SK-N-MC (cell line): Measurements from ENCODE around the gene ZDHHC11.

Experiments used
- EZH2 ChIP-seq: fragments of 200-600 bp; sonication (generic); IDR thresholded peaks from one replicate; pipeline ENCODE4 v1.6.1; 2017; ENCODE audit warnings: antibody characterized with exemption
- FOXP2 ChIP-seq: optimal IDR thresholded peaks from 2 replicates; pipeline ENCODE3; 2011; ENCODE audit warnings: mild to moderate bottlenecking, moderate library complexity; ENCODE audit not compliant: insufficient read depth; ENCODE audit errors: extremely low read length, control extremely low read depth
- POLR2AphosphoS5 ChIP-seq: IDR thresholded peaks from 2 replicates; pipeline ENCODE4 v1.6.1; 2012; ENCODE audit warnings: mild to moderate bottlenecking, low read depth, low read length, borderline replicate concordance

DNA sequence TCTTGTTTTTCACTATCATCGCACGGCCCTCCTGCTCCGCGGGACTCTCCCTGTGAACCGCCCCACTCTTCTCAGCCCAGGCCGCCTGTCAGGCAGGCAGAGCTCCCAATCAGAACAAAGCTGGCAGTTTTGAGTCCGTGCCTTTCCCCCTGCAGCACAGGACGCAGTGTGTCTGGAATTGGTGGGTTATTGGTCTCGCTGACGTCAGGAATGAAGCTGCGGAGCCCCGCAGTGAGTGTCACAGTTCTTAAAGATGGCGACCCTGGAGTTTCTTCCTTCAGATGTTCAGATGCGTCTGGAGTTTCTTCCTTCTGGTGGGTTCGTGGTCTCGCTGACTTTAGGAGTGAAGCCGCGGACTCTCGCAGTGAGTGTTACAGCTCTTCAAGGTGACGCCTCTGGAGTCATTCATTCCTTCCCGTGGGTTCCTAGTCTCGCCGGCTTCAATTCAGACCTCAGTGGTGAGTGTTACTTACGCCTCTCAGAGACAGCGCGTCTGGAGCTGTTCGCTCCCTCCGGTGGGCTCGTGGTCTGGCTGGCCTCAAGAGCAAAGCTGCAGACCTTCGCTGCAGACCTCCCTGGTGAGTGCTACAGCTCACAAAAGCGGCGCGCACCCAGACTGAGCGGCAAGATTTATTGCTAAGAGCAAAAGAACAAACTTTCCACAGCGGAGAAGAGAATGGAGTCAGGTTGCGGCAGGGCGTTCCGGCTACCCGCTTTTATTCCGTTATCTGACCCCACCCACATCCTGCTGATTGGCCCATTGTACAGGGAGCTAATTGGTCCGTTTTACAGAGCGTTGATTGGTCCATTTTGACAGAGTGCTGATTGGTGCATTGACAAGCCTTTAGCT is 73.7 kb downstream of the ZDHHC11 start:
- TF ChIP-seq EZH2 (no peak), POLR2AphosphoS5 (no peak), FOXP2 (no peak)
